Measurements from ENCODE around the gene SETDB2.

DNA sequence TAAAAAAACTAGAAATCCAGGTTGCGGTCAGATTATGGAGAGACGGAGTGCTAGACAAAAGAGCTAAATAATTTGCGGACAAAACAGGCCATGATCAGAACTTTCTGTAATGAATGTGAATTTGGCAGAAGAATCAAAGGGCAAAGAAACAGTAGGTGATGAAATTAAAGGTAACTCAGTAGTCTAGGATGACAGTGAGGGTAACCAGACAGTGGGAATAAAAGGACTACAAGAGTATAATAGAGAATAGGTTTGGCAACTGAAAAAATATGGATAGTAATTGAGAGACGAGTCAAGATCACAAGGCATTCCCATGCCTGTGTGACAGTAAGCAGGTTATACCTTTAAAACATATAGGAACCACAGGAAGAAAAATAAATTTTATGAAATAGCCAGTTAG lies 36.1 kb upstream of the SETDB2 start:
- no peak for TF ChIP-seq REST (IDR thresholded peaks at IDR 0.05; ENCODE audit: borderline replicate concordance)
- no peak for TF ChIP-seq EP300 (conservative IDR thresholded peaks at IDR 0.05; ENCODE audit: poor library complexity, severe bottlenecking)
- no peak for TF ChIP-seq CTCF (IDR thresholded peaks at IDR 0.05; ENCODE audit: poor library complexity, severe bottlenecking)
- TF ChIP-seq TAF1 (IDR thresholded peaks at IDR 0.05; ENCODE audit: low read depth), result no peak
